Cardiac muscle cell (in vitro differentiated cells and primary cell): Measurements from ENCODE around the gene AHCYL2. TPM values are rescaled to one million over a fixed set of nuclear protein-coding genes. Genes with fewer than 3 reads are reported as not detected.
A peak's percentile ranks its signal among the peaks of the same experiment; 100 is the strongest.
"Not testable (repeated sequence)": the region's sequence is repeated elsewhere in the genome, so short reads cannot be mapped to it uniquely, and the experiment has no call there.

Experiments
- DNase-seq, 2 donors: peaks; one replicate each; pipeline versions ENCODE4 v3.0.0 to v3.0.0-alpha.2; 2010 to 2017; ENCODE audit warnings: low read depth in 1 of 2, low spot score in 1 of 2
- H3K27ac ChIP-seq: fragments of 200-600 bp; sonication (generic); 2 replicates; pipeline ENCODE4 v1.5.1; 2016
- H3K27me3 ChIP-seq: fragments of 200-600 bp; sonication (generic); 2 replicates; pipeline ENCODE4 v1.6.0; 2016; ENCODE audit warnings: control low read depth
- H3K36me3 ChIP-seq: fragments of 200-600 bp; sonication (generic); 2 replicates; pipeline ENCODE4 v1.5.1; 2016; ENCODE audit warnings: control low read depth
- H3K4me1 ChIP-seq: fragments of 200-600 bp; sonication (generic); 2 replicates; pipeline ENCODE4 v1.8.1; 2017; ENCODE audit warnings: low read depth, mild to moderate bottlenecking, mixed run types
- H3K4me3 ChIP-seq: fragments of 200-600 bp; sonication (generic); 2 replicates; pipeline ENCODE4 v1.5.1; 2016; ENCODE audit warnings: mild to moderate bottlenecking
- H3K9me3 ChIP-seq: fragments of 200-600 bp; sonication (generic); 2 replicates; pipeline ENCODE4 v1.5.1; 2017; ENCODE audit warnings: low read depth, mild to moderate bottlenecking, control low read depth
- polyA plus RNA-seq: library from polyadenylated mRNA; unstranded; fragments of >200 nt; fragmentation: Nextera tagmentation; extraction: Ambion mirVana; gene quantifications from 2 replicates; pipeline ENCODE4 v1.2.1, GENCODE V29; 2016
- total RNA-seq: library from RNA; depleted of rRNA; stranded (reverse); fragments of >200 nt; gene quantifications from 2 replicates; pipeline ENCODE4 v1.2.3, GENCODE V29; 2016
- TF ChIP-seq, protein P1 (sequence below): IDR thresholded peaks from 2 replicates; pipeline ENCODE4 v1.5.1; 2012; ENCODE audit warnings: low read depth, mild to moderate bottlenecking, low read length

AHCYL2 gene
- total and polyA plus RNA-seq, 2 experiments from 2014 or later = 28.5 to 30.8 TPM

DNA sequence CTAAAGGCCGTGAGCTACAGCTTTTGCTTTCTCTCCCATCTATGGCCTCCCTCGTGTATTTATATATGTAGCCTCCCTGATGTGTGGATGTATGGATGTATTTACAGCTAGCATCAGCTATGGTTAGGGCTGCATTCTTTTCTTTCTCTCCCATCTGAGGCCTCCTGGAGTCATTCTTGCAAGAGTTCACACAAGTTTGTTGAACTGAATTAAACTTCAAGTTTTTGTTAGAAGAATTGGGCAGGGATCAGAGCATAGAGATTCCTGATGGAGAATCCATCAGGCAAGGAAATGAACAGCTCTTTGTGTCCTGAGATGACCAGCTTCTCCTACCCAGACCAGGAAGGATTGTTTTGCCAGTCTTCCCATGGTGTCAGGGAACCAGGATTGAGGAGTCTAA lies 60.3 kb downstream of the AHCYL2 start:
- Histone ChIP-seq H3K9me3 (no peaks in the 10 kb centered on the region), H3K27me3 (no peaks in the 10 kb centered on the region), H3K4me1 (no peaks in the 10 kb centered on the region), H3K4me3 (no peak overlapping the region), H3K36me3 (no peaks in the 10 kb centered on the region), H3K27ac (no peak overlapping the region)
- DNase-seq = peak in 1 of 2 donors; percentile 1
- TF ChIP-seq, protein P1, sequence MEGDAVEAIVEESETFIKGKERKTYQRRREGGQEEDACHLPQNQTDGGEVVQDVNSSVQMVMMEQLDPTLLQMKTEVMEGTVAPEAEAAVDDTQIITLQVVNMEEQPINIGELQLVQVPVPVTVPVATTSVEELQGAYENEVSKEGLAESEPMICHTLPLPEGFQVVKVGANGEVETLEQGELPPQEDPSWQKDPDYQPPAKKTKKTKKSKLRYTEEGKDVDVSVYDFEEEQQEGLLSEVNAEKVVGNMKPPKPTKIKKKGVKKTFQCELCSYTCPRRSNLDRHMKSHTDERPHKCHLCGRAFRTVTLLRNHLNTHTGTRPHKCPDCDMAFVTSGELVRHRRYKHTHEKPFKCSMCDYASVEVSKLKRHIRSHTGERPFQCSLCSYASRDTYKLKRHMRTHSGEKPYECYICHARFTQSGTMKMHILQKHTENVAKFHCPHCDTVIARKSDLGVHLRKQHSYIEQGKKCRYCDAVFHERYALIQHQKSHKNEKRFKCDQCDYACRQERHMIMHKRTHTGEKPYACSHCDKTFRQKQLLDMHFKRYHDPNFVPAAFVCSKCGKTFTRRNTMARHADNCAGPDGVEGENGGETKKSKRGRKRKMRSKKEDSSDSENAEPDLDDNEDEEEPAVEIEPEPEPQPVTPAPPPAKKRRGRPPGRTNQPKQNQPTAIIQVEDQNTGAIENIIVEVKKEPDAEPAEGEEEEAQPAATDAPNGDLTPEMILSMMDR = no peak

DNA sequence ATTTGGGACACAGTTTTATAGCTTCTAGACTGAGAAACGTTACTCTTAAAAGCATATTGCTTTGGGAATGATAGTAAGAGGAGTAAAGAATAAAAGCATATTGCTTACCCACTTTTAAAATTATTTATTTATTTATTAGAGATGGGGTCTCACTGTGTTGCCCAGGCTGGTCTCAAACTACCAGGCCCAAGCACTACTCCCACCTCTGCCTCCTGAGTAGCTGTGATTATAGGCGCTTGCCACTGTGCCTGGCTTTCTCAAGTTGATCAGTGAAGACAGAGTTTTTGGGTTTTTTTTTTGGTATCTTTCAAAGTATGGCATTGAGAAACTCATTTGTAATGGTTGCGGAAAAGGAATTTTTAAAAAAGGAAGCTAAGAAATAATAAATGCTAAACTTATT lies 68.0 kb downstream of the AHCYL2 start:
- no peaks in the 10 kb centered on the region for H3K4me1 ChIP-seq
- H3K9me3 ChIP-seq = no peaks in the 10 kb centered on the region
- TF ChIP-seq, protein P1 = no peak
- H3K27ac ChIP-seq = no peak overlapping the region
- DNase-seq = no peak
- no peak overlapping the region for H3K4me3 ChIP-seq
- H3K36me3 ChIP-seq = no peaks in the 10 kb centered on the region
- H3K27me3 ChIP-seq = no peaks in the 10 kb centered on the region

DNA sequence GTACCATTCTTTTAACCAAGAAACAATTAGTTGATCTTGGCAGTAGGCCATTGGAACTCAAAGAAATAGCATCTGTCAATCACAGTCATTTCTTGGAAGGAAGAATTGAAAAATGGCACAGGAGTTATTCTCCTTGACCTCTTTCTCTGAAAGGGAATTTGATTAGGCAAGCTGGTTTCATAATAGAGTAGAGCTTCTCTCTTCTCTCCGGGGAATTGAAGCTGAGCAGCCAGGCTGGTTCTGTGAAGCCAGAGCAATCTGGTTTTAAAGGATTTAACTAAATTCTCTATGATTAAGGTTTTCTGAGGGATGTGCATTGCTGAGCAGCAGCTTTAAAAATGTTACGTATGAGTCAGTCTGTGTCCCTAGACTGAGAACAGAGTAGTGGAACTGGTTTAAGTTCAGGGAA lies 70.2 kb downstream of the AHCYL2 start:
- Histone ChIP-seq H3K9me3 (no peaks in the 10 kb centered on the region), H3K27ac (no peak overlapping the region), H3K36me3 (no peaks in the 10 kb centered on the region), H3K27me3 (no peaks in the 10 kb centered on the region), H3K4me1 (no peaks in the 10 kb centered on the region), H3K4me3 (no peak overlapping the region)
- TF ChIP-seq, protein P1 = no peak
- peak in 1 of 2 donors; percentile 75 for DNase-seq

DNA sequence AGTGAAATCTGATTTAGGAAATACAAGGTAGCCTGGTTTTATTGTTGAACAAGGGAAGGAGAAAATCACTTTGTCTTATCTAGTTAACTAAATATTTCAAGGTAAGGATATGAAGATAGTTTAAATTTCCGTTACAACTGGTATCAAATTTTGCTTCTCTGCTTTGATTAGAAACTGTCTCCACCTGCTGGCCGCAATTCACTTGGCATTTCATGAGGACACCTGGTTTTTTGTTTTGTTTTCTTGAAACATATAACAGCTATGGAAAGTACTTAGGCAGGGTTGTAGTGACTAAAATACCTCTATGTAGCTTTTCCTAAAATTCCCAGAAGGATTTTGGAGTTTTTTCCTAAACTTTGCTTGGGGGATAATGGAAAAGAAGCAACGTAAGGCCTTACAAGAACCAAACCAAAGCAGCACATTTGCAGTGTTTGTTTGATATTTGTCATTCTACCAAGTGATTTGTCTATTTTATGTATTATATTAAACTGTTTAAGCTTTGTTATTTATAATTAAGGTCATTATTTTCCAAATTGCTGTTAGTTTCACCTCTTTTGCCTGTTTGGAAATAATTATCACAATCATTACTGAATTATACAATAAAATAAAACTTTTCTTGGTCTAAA lies 73.6 kb downstream of the AHCYL2 start:
- Histone ChIP-seq H3K4me1 (no peaks in the 10 kb centered on the region), H3K36me3 (no peaks in the 10 kb centered on the region), H3K9me3 (no peaks in the 10 kb centered on the region), H3K4me3 (no peak overlapping the region), H3K27me3 (no peaks in the 10 kb centered on the region), H3K27ac (no peak overlapping the region)
- TF ChIP-seq, protein P1 = peak; percentile 65
- DNase-seq = peak; percentile 52 to 59

DNA sequence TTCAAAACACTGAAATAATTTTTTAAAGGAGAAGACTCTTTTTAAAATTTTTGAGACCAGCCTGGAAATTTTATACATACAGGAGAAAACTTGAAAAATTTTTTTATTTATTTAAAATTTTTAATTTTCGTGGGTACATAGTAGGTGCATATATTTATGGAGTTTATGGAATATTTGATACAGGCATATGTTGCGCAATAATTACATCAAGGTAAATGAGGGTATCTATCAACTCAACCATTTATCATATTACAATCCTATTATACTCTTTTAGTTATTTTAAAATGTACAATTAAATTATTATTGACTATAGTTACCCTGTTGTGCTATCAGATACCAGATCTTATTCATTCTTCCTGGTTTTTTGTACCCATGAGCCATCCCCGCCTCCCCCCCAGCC lies 75.1 kb downstream of the AHCYL2 start:
- TF ChIP-seq, protein P1 = no peak
- Histone ChIP-seq H3K27ac (no peak overlapping the region), H3K36me3 (no peaks in the 10 kb centered on the region), H3K4me3 (no peak overlapping the region), H3K27me3 (no peaks in the 10 kb centered on the region), H3K4me1 (no peaks in the 10 kb centered on the region), H3K9me3 (no peaks in the 10 kb centered on the region)
- DNase-seq = no peak

DNA sequence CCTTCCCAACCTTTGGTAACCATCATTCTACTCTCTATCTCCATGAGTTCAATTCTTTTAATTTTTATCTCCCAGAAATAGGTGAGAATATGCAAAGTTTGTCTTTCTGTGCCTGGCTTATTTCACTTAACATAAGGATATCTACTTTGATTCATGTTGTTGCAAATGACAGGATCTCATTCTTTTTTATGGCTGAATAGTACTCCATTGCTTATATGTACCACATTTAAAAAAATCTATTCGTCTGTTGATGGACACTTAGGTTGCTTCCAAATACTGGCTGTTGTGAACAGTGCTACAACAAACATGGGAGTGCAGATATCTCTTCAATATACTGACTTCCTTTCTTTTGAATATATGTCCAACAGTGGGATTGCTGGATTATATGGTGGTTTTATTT lies 75.5 kb downstream of the AHCYL2 start:
- not testable (repeated sequence) for DNase-seq, H3K27ac ChIP-seq, H3K9me3 ChIP-seq, H3K36me3 ChIP-seq, H3K4me1 ChIP-seq, H3K27me3 ChIP-seq, H3K4me3 ChIP-seq
